ENCODE results near the gene GPATCH1. TPM values are rescaled to one million over a fixed set of nuclear protein-coding genes. Genes with fewer than 3 reads are reported as not detected.

The GPATCH1 gene
- total and polyA plus RNA-seq, 2 of the 13 experiments (the other 11 are each of a cell fraction or from before 2014, with no cell fraction given): 6.8 to 6.9 TPM

DNA sequence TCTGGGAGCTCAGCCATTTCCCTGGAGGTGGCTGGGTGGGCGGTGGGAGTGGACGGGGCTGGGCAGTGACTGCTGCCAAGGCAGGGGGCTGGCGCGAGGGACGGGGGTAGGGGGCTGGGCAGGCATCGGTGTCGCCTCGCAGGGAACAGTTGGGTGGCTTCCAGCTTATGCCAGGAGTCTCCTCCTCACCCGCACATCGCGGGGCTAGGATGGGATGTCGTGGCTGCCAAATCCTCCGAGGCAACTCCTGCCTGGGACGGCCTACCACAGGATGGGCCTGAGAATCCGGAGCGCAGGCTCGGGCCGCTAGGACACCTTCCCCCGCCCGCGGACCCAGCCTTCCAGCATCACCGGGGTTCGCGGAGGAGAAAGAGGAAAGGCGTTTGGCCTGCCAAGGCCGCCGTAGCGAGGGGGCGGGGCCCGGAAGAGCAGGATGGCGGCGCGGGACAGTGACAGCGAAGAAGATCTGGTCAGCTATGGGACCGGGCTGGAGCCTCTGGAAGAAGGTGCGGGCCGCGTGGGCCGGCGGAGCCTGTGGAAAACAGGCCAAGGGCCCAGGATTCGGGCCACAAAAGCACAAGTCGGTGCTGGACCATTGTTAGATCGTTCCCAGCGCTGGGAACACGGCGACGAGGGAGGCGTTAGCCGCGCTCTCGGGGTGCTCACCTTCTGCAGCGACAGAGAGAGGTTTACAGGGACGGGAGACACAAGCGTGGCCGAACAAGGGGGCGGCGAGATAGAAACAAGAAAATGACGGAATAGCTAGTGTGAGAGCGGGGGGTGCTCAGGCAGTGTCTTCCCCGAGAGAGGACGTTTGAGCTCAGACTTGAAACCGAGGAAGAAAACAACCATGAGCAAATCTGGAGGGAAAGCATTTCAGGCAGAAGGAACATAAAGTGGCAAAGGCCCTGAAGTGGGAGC, at the start of gene GPATCH1 (continued):
- 0 out of 2 replicates have a peak, but pooled peaks have one; percentile 34 for TF ChIP-seq ZC3H13 (CRISPR knock-in tag; IDR thresholded peaks at IDR 0.05)
- TF ChIP-seq EZH2 (conservative IDR thresholded peaks at IDR 0.05; ENCODE audit: low read depth, low read length): no peak
- no peak for TF ChIP-seq SOX13 (IDR thresholded peaks at IDR 0.05)
- peak in 1 of 2 experiments; percentile 54; a peak in 1 of 4 replicates for TF ChIP-seq SOX13 (CRISPR knock-in tag; conservative IDR thresholded peaks at IDR 0.05 in 1 of 2, IDR thresholded peaks at IDR 0.05 in 1 of 2)
- TF ChIP-seq, protein P1, sequence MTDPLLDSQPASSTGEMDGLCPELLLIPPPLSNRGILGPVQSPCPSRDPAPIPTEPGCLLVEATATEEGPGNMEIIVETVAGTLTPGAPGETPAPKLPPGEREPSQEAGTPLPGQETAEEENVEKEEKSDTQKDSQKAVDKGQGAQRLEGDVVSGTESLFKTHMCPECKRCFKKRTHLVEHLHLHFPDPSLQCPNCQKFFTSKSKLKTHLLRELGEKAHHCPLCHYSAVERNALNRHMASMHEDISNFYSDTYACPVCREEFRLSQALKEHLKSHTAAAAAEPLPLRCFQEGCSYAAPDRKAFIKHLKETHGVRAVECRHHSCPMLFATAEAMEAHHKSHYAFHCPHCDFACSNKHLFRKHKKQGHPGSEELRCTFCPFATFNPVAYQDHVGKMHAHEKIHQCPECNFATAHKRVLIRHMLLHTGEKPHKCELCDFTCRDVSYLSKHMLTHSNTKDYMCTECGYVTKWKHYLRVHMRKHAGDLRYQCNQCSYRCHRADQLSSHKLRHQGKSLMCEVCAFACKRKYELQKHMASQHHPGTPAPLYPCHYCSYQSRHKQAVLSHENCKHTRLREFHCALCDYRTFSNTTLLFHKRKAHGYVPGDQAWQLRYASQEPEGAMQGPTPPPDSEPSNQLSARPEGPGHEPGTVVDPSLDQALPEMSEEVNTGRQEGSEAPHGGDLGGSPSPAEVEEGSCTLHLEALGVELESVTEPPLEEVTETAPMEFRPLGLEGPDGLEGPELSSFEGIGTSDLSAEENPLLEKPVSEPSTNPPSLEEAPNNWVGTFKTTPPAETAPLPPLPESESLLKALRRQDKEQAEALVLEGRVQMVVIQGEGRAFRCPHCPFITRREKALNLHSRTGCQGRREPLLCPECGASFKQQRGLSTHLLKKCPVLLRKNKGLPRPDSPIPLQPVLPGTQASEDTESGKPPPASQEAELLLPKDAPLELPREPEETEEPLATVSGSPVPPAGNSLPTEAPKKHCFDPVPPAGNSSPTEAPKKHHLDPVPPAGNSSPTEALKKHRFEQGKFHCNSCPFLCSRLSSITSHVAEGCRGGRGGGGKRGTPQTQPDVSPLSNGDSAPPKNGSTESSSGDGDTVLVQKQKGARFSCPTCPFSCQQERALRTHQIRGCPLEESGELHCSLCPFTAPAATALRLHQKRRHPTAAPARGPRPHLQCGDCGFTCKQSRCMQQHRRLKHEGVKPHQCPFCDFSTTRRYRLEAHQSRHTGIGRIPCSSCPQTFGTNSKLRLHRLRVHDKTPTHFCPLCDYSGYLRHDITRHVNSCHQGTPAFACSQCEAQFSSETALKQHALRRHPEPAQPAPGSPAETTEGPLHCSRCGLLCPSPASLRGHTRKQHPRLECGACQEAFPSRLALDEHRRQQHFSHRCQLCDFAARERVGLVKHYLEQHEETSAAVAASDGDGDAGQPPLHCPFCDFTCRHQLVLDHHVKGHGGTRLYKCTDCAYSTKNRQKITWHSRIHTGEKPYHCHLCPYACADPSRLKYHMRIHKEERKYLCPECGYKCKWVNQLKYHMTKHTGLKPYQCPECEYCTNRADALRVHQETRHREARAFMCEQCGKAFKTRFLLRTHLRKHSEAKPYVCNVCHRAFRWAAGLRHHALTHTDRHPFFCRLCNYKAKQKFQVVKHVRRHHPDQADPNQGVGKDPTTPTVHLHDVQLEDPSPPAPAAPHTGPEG (CRISPR knock-in tag; IDR thresholded peaks at IDR 0.05): no peak
- peak; percentile 89 for TF ChIP-seq HOXA3 (CRISPR knock-in tag; IDR thresholded peaks at IDR 0.05)
- TF ChIP-seq ZNF7 (CRISPR knock-in tag; IDR thresholded peaks at IDR 0.05): no peak
- TF ChIP-seq RARA (CRISPR knock-in tag; IDR thresholded peaks at IDR 0.05): peak; percentile 23; the same call in 1 of the 2 replicates
- TF ChIP-seq FOXC1 (CRISPR knock-in tag; IDR thresholded peaks at IDR 0.05; ENCODE audit: borderline replicate concordance): peak; percentile 45; the same call in 1 of the 2 replicates
- TF ChIP-seq GABPA (IDR thresholded peaks at IDR 0.05; ENCODE audit: low read depth, low read length): no peak
- TF ChIP-seq GABPA (CRISPR knock-in tag; IDR thresholded peaks at IDR 0.05; ENCODE audit: low read depth): peak; percentile 56
- peak; percentile 80 for TF ChIP-seq POLR2AphosphoS5 (IDR thresholded peaks at IDR 0.05; ENCODE audit: low read depth, low read length)
- TF ChIP-seq RARG (CRISPR knock-in tag; IDR thresholded peaks at IDR 0.05; ENCODE audit: low read depth): no peak
- TF ChIP-seq ZNF547 (CRISPR knock-in tag; IDR thresholded peaks at IDR 0.05): peak; percentile 72; the same call in 1 of the 2 replicates
- TF ChIP-seq JUNB (CRISPR knock-in tag; IDR thresholded peaks at IDR 0.05; ENCODE audit: borderline replicate concordance): no peak
- TF ChIP-seq ZNF225 (CRISPR knock-in tag; IDR thresholded peaks at IDR 0.05): no peak
- TF ChIP-seq ZNF766 (CRISPR knock-in tag; IDR thresholded peaks at IDR 0.05; ENCODE audit: borderline replicate concordance): no peak
- peak; percentile 50; the same call in 1 of the 2 replicates for TF ChIP-seq GTF3A (CRISPR knock-in tag; conservative IDR thresholded peaks at IDR 0.05)
- 0 out of 2 replicates have a peak, but pooled peaks have one; percentile 86 for TF ChIP-seq ZNF572 (CRISPR knock-in tag; IDR thresholded peaks at IDR 0.05)
- TF ChIP-seq KAT7 (CRISPR knock-in tag; IDR thresholded peaks at IDR 0.05; ENCODE audit: borderline replicate concordance): peak; percentile 59; the same call in 1 of the 2 replicates
- TF ChIP-seq, protein P2, sequence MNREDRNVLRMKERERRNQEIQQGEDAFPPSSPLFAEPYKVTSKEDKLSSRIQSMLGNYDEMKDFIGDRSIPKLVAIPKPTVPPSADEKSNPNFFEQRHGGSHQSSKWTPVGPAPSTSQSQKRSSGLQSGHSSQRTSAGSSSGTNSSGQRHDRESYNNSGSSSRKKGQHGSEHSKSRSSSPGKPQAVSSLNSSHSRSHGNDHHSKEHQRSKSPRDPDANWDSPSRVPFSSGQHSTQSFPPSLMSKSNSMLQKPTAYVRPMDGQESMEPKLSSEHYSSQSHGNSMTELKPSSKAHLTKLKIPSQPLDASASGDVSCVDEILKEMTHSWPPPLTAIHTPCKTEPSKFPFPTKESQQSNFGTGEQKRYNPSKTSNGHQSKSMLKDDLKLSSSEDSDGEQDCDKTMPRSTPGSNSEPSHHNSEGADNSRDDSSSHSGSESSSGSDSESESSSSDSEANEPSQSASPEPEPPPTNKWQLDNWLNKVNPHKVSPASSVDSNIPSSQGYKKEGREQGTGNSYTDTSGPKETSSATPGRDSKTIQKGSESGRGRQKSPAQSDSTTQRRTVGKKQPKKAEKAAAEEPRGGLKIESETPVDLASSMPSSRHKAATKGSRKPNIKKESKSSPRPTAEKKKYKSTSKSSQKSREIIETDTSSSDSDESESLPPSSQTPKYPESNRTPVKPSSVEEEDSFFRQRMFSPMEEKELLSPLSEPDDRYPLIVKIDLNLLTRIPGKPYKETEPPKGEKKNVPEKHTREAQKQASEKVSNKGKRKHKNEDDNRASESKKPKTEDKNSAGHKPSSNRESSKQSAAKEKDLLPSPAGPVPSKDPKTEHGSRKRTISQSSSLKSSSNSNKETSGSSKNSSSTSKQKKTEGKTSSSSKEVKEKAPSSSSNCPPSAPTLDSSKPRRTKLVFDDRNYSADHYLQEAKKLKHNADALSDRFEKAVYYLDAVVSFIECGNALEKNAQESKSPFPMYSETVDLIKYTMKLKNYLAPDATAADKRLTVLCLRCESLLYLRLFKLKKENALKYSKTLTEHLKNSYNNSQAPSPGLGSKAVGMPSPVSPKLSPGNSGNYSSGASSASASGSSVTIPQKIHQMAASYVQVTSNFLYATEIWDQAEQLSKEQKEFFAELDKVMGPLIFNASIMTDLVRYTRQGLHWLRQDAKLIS (CRISPR knock-in tag; IDR thresholded peaks at IDR 0.05): no peak
